Measurements from ENCODE around the gene SYT9.

SYT9 gene

GRCh38 chr11:7272373-7272772, 20.7 kb downstream of the SYT9 start:
- no peak for DNase-seq

GRCh38 chr11:7275133-7275532, 23.4 kb downstream of the SYT9 start:
- no peak for DNase-seq

- DNase-seq: peak in 3 of 56 donors; percentile 6 to 48 (median 14)
Measured at GRCh38 chr11:7278314-7278917, 26.7 kb downstream of the SYT9 start.

GRCh38 chr11:7279676-7280075, 28.0 kb downstream of the SYT9 start:
- no peak for DNase-seq

GRCh38 chr11:7281079-7281478, 29.4 kb downstream of the SYT9 start:
- no peak for DNase-seq

GRCh38 chr11:7281809-7282208, 30.1 kb downstream of the SYT9 start:
- no peak for DNase-seq

- no peak for DNase-seq
Measured at GRCh38 chr11:7286178-7286577, 34.5 kb downstream of the SYT9 start.

- no peak for DNase-seq
Measured at GRCh38 chr11:7291100-7291829, 39.6 kb downstream of the SYT9 start.

GRCh38 chr11:7292922-7293321, 41.2 kb downstream of the SYT9 start:
- DNase-seq: peak in 1 of 56 donors; percentile 4

- no peak for DNase-seq
Measured at GRCh38 chr11:7299393-7299792, 47.7 kb downstream of the SYT9 start.

GRCh38 chr11:7300281-7300680, 48.6 kb downstream of the SYT9 start:
- DNase-seq: no peak

GRCh38 chr11:7303146-7303545, 51.4 kb downstream of the SYT9 start:
- DNase-seq: no peak

GRCh38 chr11:7306900-7307299, 55.2 kb downstream of the SYT9 start:
- DNase-seq: no peak

GRCh38 chr11:7307836-7308235, 56.1 kb downstream of the SYT9 start:
- no peak for DNase-seq

- no peak for DNase-seq
Measured at GRCh38 chr11:7311903-7312302, 60.2 kb downstream of the SYT9 start.

GRCh38 chr11:7314811-7315604, 63.3 kb downstream of the SYT9 start:
- no peak for DNase-seq

- no peak for DNase-seq
Measured at GRCh38 chr11:7319501-7319900, 67.8 kb downstream of the SYT9 start.

- no peak for DNase-seq
Measured at GRCh38 chr11:7320306-7320705, 68.6 kb downstream of the SYT9 start.

GRCh38 chr11:7321473-7322450, 70.1 kb downstream of the SYT9 start:
- DNase-seq: peak in 8 of 56 donors; percentile 1 to 40 (median 8)

GRCh38 chr11:7332451-7332850, 80.7 kb downstream of the SYT9 start:
- no peak for DNase-seq

- no peak for DNase-seq
Measured at GRCh38 chr11:7332962-7333361, 81.3 kb downstream of the SYT9 start.
